ENCODE results near the gene SFSWAP.

Gene SFSWAP

GRCh38 chr12:131692431-131692830, 18.5 kb upstream of the SFSWAP start:
- H4K20me1 ChIP-seq, result no peaks in the 10 kb centered on the region
- 0 out of 2 replicates have a peak, but pooled peaks cover under 1% of the 10 kb centered on the region for H3K9me3 ChIP-seq
- TF ChIP-seq Cebpa-rat (IDR thresholded peaks at IDR 0.05), result no peak
- H3K9ac ChIP-seq, result no peak overlapping the region
- H3K27me3 ChIP-seq, result no peaks in the 10 kb centered on the region
- no peaks in the 10 kb centered on the region for H3K36me3 ChIP-seq
- no peak overlapping the region for H3K4me2 ChIP-seq
- H3K4me3 ChIP-seq, result no peak overlapping the region
- no peak overlapping the region for H3K27ac ChIP-seq
- no peaks in the 10 kb centered on the region for H3K4me1 ChIP-seq

- H3K27ac ChIP-seq, result no peak overlapping the region
- no peak overlapping the region for H3K4me2 ChIP-seq
- no peak for TF ChIP-seq Cebpa-rat (IDR thresholded peaks at IDR 0.05)
- no peak overlapping the region for H3K9ac ChIP-seq
- H3K9me3 ChIP-seq, result no peaks in the 10 kb centered on the region
- H4K20me1 ChIP-seq, result no peaks in the 10 kb centered on the region
- H3K36me3 ChIP-seq, result no peaks in the 10 kb centered on the region
- H3K4me1 ChIP-seq, result no peaks in the 10 kb centered on the region
- H3K27me3 ChIP-seq, result no peaks in the 10 kb centered on the region
- no peak overlapping the region for H3K4me3 ChIP-seq
Measured at GRCh38 chr12:131693149-131693548, 17.7 kb upstream of the SFSWAP start.

GRCh38 chr12:131694116-131694838, 16.6 kb upstream of the SFSWAP start:
- Histone ChIP-seq H3K4me3 (no peak overlapping the region), H3K4me2 (no peak overlapping the region), H3K9ac (no peak overlapping the region), H3K4me1 (no peaks in the 10 kb centered on the region), H3K9me3 (no peaks in the 10 kb centered on the region), H3K27ac (no peak overlapping the region), H3K27me3 (no peaks in the 10 kb centered on the region), H3K36me3 (no peaks in the 10 kb centered on the region), H4K20me1 (no peaks in the 10 kb centered on the region)
- TF ChIP-seq Cebpa-rat (IDR thresholded peaks at IDR 0.05), result no peak

- no peak overlapping the region for H3K27ac ChIP-seq
- no peak for TF ChIP-seq Cebpa-rat (IDR thresholded peaks at IDR 0.05)
Measured at GRCh38 chr12:131695968-131696367, 14.9 kb upstream of the SFSWAP start.

GRCh38 chr12:131698286-131698685, 12.6 kb upstream of the SFSWAP start:
- H3K4me3 ChIP-seq, result no peak overlapping the region
- no peaks in the 10 kb centered on the region for H4K20me1 ChIP-seq
- no peak overlapping the region for H3K27ac ChIP-seq
- no peaks in the 10 kb centered on the region for H3K27me3 ChIP-seq
- H3K4me1 ChIP-seq, result no peaks in the 10 kb centered on the region
- no peaks in the 10 kb centered on the region for H3K36me3 ChIP-seq
- no peak overlapping the region for H3K9ac ChIP-seq
- H3K4me2 ChIP-seq, result no peak overlapping the region
- no peaks in the 10 kb centered on the region for H3K9me3 ChIP-seq
- no peak for TF ChIP-seq Cebpa-rat (IDR thresholded peaks at IDR 0.05)

More at GRCh38 chr12:131695968-131696367, 14.9 kb upstream of the SFSWAP start:
- no peaks in the 10 kb centered on the region for H4K20me1 ChIP-seq
- no peak overlapping the region for H3K4me2 ChIP-seq
- H3K4me1 ChIP-seq, result no peaks in the 10 kb centered on the region
- no peaks in the 10 kb centered on the region for H3K36me3 ChIP-seq
- H3K9ac ChIP-seq, result no peak overlapping the region
- H3K27me3 ChIP-seq, result no peaks in the 10 kb centered on the region
- H3K9me3 ChIP-seq, result no peaks in the 10 kb centered on the region
- no peak overlapping the region for H3K4me3 ChIP-seq

- no peaks in the 10 kb centered on the region for H3K27me3 ChIP-seq
- no peak overlapping the region for H3K4me2 ChIP-seq
- no peaks in the 10 kb centered on the region for H3K4me1 ChIP-seq
- H3K27ac ChIP-seq, result no peak overlapping the region
- peaks cover 7% of the 10 kb centered on the region for H3K9me3 ChIP-seq
- H3K36me3 ChIP-seq, result no peaks in the 10 kb centered on the region
- no peak overlapping the region for H3K4me3 ChIP-seq
- no peaks in the 10 kb centered on the region for H4K20me1 ChIP-seq
- H3K9ac ChIP-seq, result no peak overlapping the region
- TF ChIP-seq Cebpa-rat (IDR thresholded peaks at IDR 0.05), result no peak
Measured at GRCh38 chr12:131699434-131699833, 11.5 kb upstream of the SFSWAP start.

GRCh38 chr12:131700271-131700670, 10.6 kb upstream of the SFSWAP start:
- peaks cover 15% of the 10 kb centered on the region for H3K9me3 ChIP-seq
- no peak overlapping the region for H3K27ac ChIP-seq
- no peaks in the 10 kb centered on the region for H3K27me3 ChIP-seq
- H3K4me1 ChIP-seq, result no peaks in the 10 kb centered on the region
- H3K9ac ChIP-seq, result no peak overlapping the region
- H4K20me1 ChIP-seq, result no peaks in the 10 kb centered on the region
- H3K4me3 ChIP-seq, result no peak overlapping the region
- TF ChIP-seq Cebpa-rat (IDR thresholded peaks at IDR 0.05), result no peak
- no peaks in the 10 kb centered on the region for H3K36me3 ChIP-seq
- no peak overlapping the region for H3K4me2 ChIP-seq

- Histone ChIP-seq H3K4me2 (no peak overlapping the region), H3K4me3 (no peak overlapping the region), H3K27ac (no peak overlapping the region), H3K27me3 (no peaks in the 10 kb centered on the region), H3K9ac (no peak overlapping the region), H4K20me1 (no peaks in the 10 kb centered on the region), H3K36me3 (no peaks in the 10 kb centered on the region), H3K4me1 (no peaks in the 10 kb centered on the region), H3K9me3 (peaks cover 15% of the 10 kb centered on the region)
- TF ChIP-seq Cebpa-rat (IDR thresholded peaks at IDR 0.05), result no peak
Measured at GRCh38 chr12:131701705-131702572, 9.0 kb upstream of the SFSWAP start.

GRCh38 chr12:131702573-131702877, 8.4 kb upstream of the SFSWAP start:
- no peak overlapping the region for H3K4me2 ChIP-seq
- no peaks in the 10 kb centered on the region for H3K4me1 ChIP-seq
- peaks cover 15% of the 10 kb centered on the region for H3K9me3 ChIP-seq
- H3K27me3 ChIP-seq, result no peaks in the 10 kb centered on the region
- no peak for TF ChIP-seq Cebpa-rat (IDR thresholded peaks at IDR 0.05)
- H3K9ac ChIP-seq, result no peak overlapping the region
- no peaks in the 10 kb centered on the region for H3K36me3 ChIP-seq
- no peak overlapping the region for H3K27ac ChIP-seq
- H4K20me1 ChIP-seq, result no peaks in the 10 kb centered on the region
- H3K4me3 ChIP-seq, result no peak overlapping the region

- H3K27ac ChIP-seq, result no peak overlapping the region
- no peak overlapping the region for H3K9ac ChIP-seq
- H4K20me1 ChIP-seq, result no peaks in the 10 kb centered on the region
- no peaks in the 10 kb centered on the region for H3K27me3 ChIP-seq
- no peaks in the 10 kb centered on the region for H3K4me1 ChIP-seq
- no peak overlapping the region for H3K4me3 ChIP-seq
- no peak overlapping the region for H3K4me2 ChIP-seq
- no peaks in the 10 kb centered on the region for H3K36me3 ChIP-seq
- TF ChIP-seq Cebpa-rat (IDR thresholded peaks at IDR 0.05), result no peak
- peaks cover 15% of the 10 kb centered on the region for H3K9me3 ChIP-seq
Measured at GRCh38 chr12:131703161-131703560, 7.7 kb upstream of the SFSWAP start.

Data from BLaER1 (cell line).